Measurements from ENCODE around the gene CSF2RB. TPM values are rescaled to one million over a fixed set of nuclear protein-coding genes. Genes with fewer than 3 reads are reported as not detected.

The CSF2RB gene
- total and polyA plus RNA-seq, 10 of the 15 experiments (the other 5 are each of a cell fraction or from before 2014, with no cell fraction given), result 0.82 to 12.5 (median 5.4) TPM

DNA sequence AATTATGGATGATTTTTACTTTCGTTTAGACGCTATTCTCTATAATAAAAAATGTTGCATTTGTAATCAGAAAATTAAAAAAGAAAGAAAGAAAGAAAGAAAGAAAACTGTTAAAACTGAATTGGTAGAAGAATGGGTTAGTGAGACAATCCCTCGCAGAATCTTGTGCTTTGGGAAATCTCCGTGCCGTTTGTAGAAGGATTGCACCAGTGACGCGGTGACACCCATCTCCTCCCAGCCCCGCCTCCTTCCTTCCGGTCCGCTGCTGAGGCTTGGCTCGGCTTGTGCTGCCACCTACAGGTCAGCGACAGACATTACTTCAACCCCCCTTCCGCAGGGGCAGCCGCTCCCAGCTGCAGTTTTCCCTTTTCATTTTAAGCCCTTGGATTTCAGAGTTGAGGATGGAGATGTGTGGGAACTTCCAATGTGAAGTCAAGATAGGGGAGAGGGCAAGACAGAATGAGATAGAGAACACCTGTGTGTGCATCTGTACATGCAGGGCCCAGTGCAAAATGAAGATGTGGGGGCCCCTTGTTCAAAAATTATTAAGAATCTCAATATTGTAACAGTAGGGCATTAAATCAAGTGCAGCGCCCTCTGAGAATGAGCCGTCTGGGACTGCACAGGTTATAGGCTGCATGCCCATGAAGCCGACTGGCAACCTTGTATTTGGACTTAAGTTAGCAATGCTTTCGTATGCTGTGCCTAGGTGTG is 64.7 kb downstream of the CSF2RB start (continued):
- TF ChIP-seq SRF (IDR thresholded peaks at IDR 0.05; ENCODE audit: low read depth in 2 of 2, low read length in 2 of 2) (0 out of 4 replicates have a peak, but pooled peaks of 1 of the 2 experiments have one; percentile 17), POU2F2 (IDR thresholded peaks at IDR 0.05; ENCODE audit: borderline replicate concordance, low read depth, low read length) (peak; percentile 40; the same call in 1 of the 3 replicates), TCF7 (IDR thresholded peaks at IDR 0.05; ENCODE audit: borderline replicate concordance) (no peak), IRF4 (IDR thresholded peaks at IDR 0.05; ENCODE audit: low read depth, low read length) (0 out of 2 replicates have a peak, but pooled peaks have one; percentile 54), GABPA (IDR thresholded peaks at IDR 0.05; ENCODE audit: low read depth) (0 out of 2 replicates have a peak, but pooled peaks have one; percentile 35), ATF7 (IDR thresholded peaks at IDR 0.05; ENCODE audit: low read depth) (peak; percentile 36; the same call in 1 of the 2 replicates), NBN (IDR thresholded peaks at IDR 0.05) (peak; percentile 43; the same call in 1 of the 2 replicates), NFYB (IDR thresholded peaks at IDR 0.05; ENCODE audit: insufficient read depth, low read depth, low read length) (0 out of 2 replicates have a peak, but pooled peaks have one; percentile 20), EZH2 (IDR thresholded peaks at IDR 0.05; ENCODE audit: borderline replicate concordance, control insufficient read depth, low read depth, low read length) (no peak), ESRRA (IDR thresholded peaks at IDR 0.05; ENCODE audit: low read length) (no peak), ETV6 (conservative IDR thresholded peaks at IDR 0.05 in 1 of 2, IDR thresholded peaks at IDR 0.05 in 1 of 2; ENCODE audit: borderline replicate concordance in 1 of 2, low read depth in 1 of 2) (peak in 1 of 2 experiments; percentile 40; a peak in 1 of 4 replicates), SMC3 (IDR thresholded peaks at IDR 0.05; ENCODE audit: borderline replicate concordance, low read length) (peak; percentile 96)

Data from GM12878 (cell line).